Gastroesophageal sphincter (tissue), 3 donors: ENCODE results near the gene SETBP1.

ENCODE experiments used
- CTCF ChIP-seq, 4 experiments: fragments of 200-600 bp in 2 of 4; fragments of 450-650 bp in 2 of 4; sonication (generic) in 1 of 4; IDR thresholded peaks; one replicate each; pipeline ENCODE4 v1.5.1; 2017 to 2019; ENCODE audit warnings: antibody characterized with exemption in 4 of 4, mild to moderate bottlenecking in 2 of 4, moderate library complexity in 2 of 4
- POLR2A ChIP-seq, 2 donors: fragments of 450-650 bp; IDR thresholded peaks; one replicate each; pipeline ENCODE4 v1.6.1; 2017; ENCODE audit warnings: antibody characterized with exemption in 2 of 2, mild to moderate bottlenecking in 2 of 2, moderate library complexity in 1 of 2

GRCh38 chr18:44636241-44636640 lies 44.4 kb upstream of the SETBP1 start:
- no peak for TF ChIP-seq CTCF (IDR thresholded peaks at IDR 0.05)
- TF ChIP-seq POLR2A (IDR thresholded peaks at IDR 0.05), result no peak
